Dendritic cell treated with granulocyte-macrophage colony-stimulating factor and Interleukin-4, amounts not matched to agents 40 ng/mL and 50 ng/mL, for 4 days (primary cell): ENCODE measurements around the gene GFAP.

Source experiments
- H3K27ac Mint-ChIP-seq: one replicate; pipeline ENCODE4 v1.8.0; 2022; ENCODE audit warnings: mild to moderate bottlenecking, mixed read lengths
- H3K27me3 Mint-ChIP-seq: one replicate; pipeline ENCODE4 v1.8.0; 2022; ENCODE audit warnings: mild to moderate bottlenecking, mixed read lengths
- H3K36me3 Mint-ChIP-seq: one replicate; pipeline ENCODE4 v1.8.0; 2022; ENCODE audit warnings: low read depth, mixed read lengths
- H3K4me1 Mint-ChIP-seq: one replicate; pipeline ENCODE4 v1.8.0; 2022; ENCODE audit warnings: low read depth, mixed read lengths
- H3K4me3 Mint-ChIP-seq: one replicate; pipeline ENCODE4 v1.8.0; 2022; ENCODE audit warnings: mild to moderate bottlenecking, moderate library complexity, mixed read lengths
- H3K9me3 Mint-ChIP-seq: one replicate; pipeline ENCODE4 v1.8.0; 2022; ENCODE audit warnings: mixed read lengths
- intact Hi-C: fragments of 100-400 bp; cut with micrococcal nuclease; formaldehyde crosslinking; loops from one replicate; pipeline ENCODE4 v1.15.0; 2022

The GFAP gene

GRCh38 chr17:44887971-44888954 lies 27.0 kb downstream of the GFAP start:
- H3K4me1 Mint-ChIP-seq = peaks cover 4% of the 10 kb centered on the region
- H3K4me3 Mint-ChIP-seq = no peak overlapping the region
- intact Hi-C loops = no loop called here
- no peak overlapping the region for H3K27ac Mint-ChIP-seq
- no peaks in the 10 kb centered on the region for H3K27me3 Mint-ChIP-seq
- peaks cover 58% of the 10 kb centered on the region for H3K36me3 Mint-ChIP-seq
- no peaks in the 10 kb centered on the region for H3K9me3 Mint-ChIP-seq

- no peak overlapping the region for H3K27ac Mint-ChIP-seq
- H3K27me3 Mint-ChIP-seq = no peaks in the 10 kb centered on the region
- intact Hi-C loops = no loop called here
- H3K4me3 Mint-ChIP-seq = no peak overlapping the region
- peaks cover 4% of the 10 kb centered on the region for H3K4me1 Mint-ChIP-seq
- no peaks in the 10 kb centered on the region for H3K9me3 Mint-ChIP-seq
- peaks cover 64% of the 10 kb centered on the region for H3K36me3 Mint-ChIP-seq
Observed at GRCh38 chr17:44887016-44887415, 28.3 kb downstream of the GFAP start.

GRCh38 chr17:44884941-44885340 lies 30.4 kb downstream of the GFAP start:
- Mint-ChIP-seq H3K4me1 (no peaks in the 10 kb centered on the region), H3K27me3 (no peaks in the 10 kb centered on the region), H3K27ac (no peak overlapping the region), H3K9me3 (no peaks in the 10 kb centered on the region), H3K4me3 (no peak overlapping the region), H3K36me3 (peaks cover 71% of the 10 kb centered on the region)
- intact Hi-C loops = no loop called here

GRCh38 chr17:44881145-44881544 lies 34.2 kb downstream of the GFAP start:
- Mint-ChIP-seq H3K4me3 (no peak overlapping the region), H3K27me3 (no peaks in the 10 kb centered on the region), H3K9me3 (no peaks in the 10 kb centered on the region), H3K27ac (no peak overlapping the region), H3K4me1 (no peaks in the 10 kb centered on the region), H3K36me3 (peaks cover 100% of the 10 kb centered on the region)
- intact Hi-C loops = no loop called here

GRCh38 chr17:44880062-44880461 lies 35.2 kb downstream of the GFAP start:
- Mint-ChIP-seq H3K9me3 (no peaks in the 10 kb centered on the region), H3K4me1 (no peaks in the 10 kb centered on the region), H3K27me3 (no peaks in the 10 kb centered on the region), H3K27ac (no peak overlapping the region), H3K4me3 (no peak overlapping the region), H3K36me3 (peaks cover 100% of the 10 kb centered on the region)
- intact Hi-C loops = no loop called here

- H3K4me1 Mint-ChIP-seq = no peaks in the 10 kb centered on the region
- no peak overlapping the region for H3K4me3 Mint-ChIP-seq
- H3K27me3 Mint-ChIP-seq = no peaks in the 10 kb centered on the region
- no peak overlapping the region for H3K27ac Mint-ChIP-seq
- H3K9me3 Mint-ChIP-seq = no peaks in the 10 kb centered on the region
- intact Hi-C loops = no loop called here
- H3K36me3 Mint-ChIP-seq = peaks cover 97% of the 10 kb centered on the region
Observed at GRCh38 chr17:44879376-44879775, 35.9 kb downstream of the GFAP start.

- Mint-ChIP-seq H3K27ac (no peak overlapping the region), H3K4me3 (no peak overlapping the region), H3K36me3 (peaks cover 97% of the 10 kb centered on the region), H3K27me3 (no peaks in the 10 kb centered on the region), H3K4me1 (no peaks in the 10 kb centered on the region), H3K9me3 (no peaks in the 10 kb centered on the region)
- intact Hi-C loops = no loop called here
Observed at GRCh38 chr17:44878627-44879221, 36.6 kb downstream of the GFAP start.

- Mint-ChIP-seq H3K4me3 (no peak overlapping the region), H3K4me1 (no peaks in the 10 kb centered on the region), H3K27ac (no peak overlapping the region), H3K9me3 (no peaks in the 10 kb centered on the region), H3K27me3 (no peaks in the 10 kb centered on the region), H3K36me3 (peaks cover 97% of the 10 kb centered on the region)
- intact Hi-C loops = no loop called here
Observed at GRCh38 chr17:44877121-44877520, 38.2 kb downstream of the GFAP start.

- no peaks in the 10 kb centered on the region for H3K9me3 Mint-ChIP-seq
- H3K4me3 Mint-ChIP-seq = no peak overlapping the region
- peaks cover 97% of the 10 kb centered on the region for H3K36me3 Mint-ChIP-seq
- H3K27me3 Mint-ChIP-seq = no peaks in the 10 kb centered on the region
- intact Hi-C loops = no loop called here
- no peak overlapping the region for H3K27ac Mint-ChIP-seq
- H3K4me1 Mint-ChIP-seq = no peaks in the 10 kb centered on the region
Observed at GRCh38 chr17:44875761-44876160, 39.5 kb downstream of the GFAP start.

- Mint-ChIP-seq H3K36me3 (peaks cover 97% of the 10 kb centered on the region), H3K4me1 (no peaks in the 10 kb centered on the region), H3K27me3 (no peaks in the 10 kb centered on the region), H3K27ac (no peak overlapping the region), H3K4me3 (no peak overlapping the region), H3K9me3 (no peaks in the 10 kb centered on the region)
- intact Hi-C loops = no loop called here
Observed at GRCh38 chr17:44872131-44872768, 43.0 kb downstream of the GFAP start.

GRCh38 chr17:44871556-44871955 lies 43.7 kb downstream of the GFAP start:
- Mint-ChIP-seq H3K9me3 (no peaks in the 10 kb centered on the region), H3K4me3 (no peak overlapping the region), H3K27me3 (no peaks in the 10 kb centered on the region), H3K36me3 (peaks cover 97% of the 10 kb centered on the region), H3K27ac (no peak overlapping the region), H3K4me1 (no peaks in the 10 kb centered on the region)
- intact Hi-C loops = no loop called here

GRCh38 chr17:44867841-44868240 lies 47.5 kb downstream of the GFAP start:
- Mint-ChIP-seq H3K27me3 (no peaks in the 10 kb centered on the region), H3K9me3 (no peaks in the 10 kb centered on the region), H3K36me3 (peaks cover 97% of the 10 kb centered on the region), H3K4me3 (no peak overlapping the region), H3K4me1 (no peaks in the 10 kb centered on the region), H3K27ac (no peak overlapping the region)
- intact Hi-C loops = no loop called here

- Mint-ChIP-seq H3K36me3 (peaks cover 97% of the 10 kb centered on the region), H3K27ac (no peak overlapping the region), H3K9me3 (no peaks in the 10 kb centered on the region), H3K27me3 (no peaks in the 10 kb centered on the region), H3K4me3 (no peak overlapping the region), H3K4me1 (no peaks in the 10 kb centered on the region)
- intact Hi-C loops = loop anchor here (1.0 kb wide), 2 partner anchors 87 to 91 kb away; no protein-coding TSS in a partner anchor
Observed at GRCh38 chr17:44865931-44866330, 49.4 kb downstream of the GFAP start.

- intact Hi-C loops = loop anchor here (1.0 kb wide), 2 partner anchors 86 to 90 kb away; no protein-coding TSS in a partner anchor
- H3K36me3 Mint-ChIP-seq = peaks cover 97% of the 10 kb centered on the region
- H3K27ac Mint-ChIP-seq = no peak overlapping the region
Observed at GRCh38 chr17:44865231-44865660, 50.1 kb downstream of the GFAP start.

More at GRCh38 chr17:44865231-44865660, 50.1 kb downstream of the GFAP start:
- no peak overlapping the region for H3K4me3 Mint-ChIP-seq
- H3K9me3 Mint-ChIP-seq = no peaks in the 10 kb centered on the region
- no peaks in the 10 kb centered on the region for H3K4me1 Mint-ChIP-seq
- H3K27me3 Mint-ChIP-seq = no peaks in the 10 kb centered on the region
